HepG2 (cell line): Measurements from ENCODE around the gene FABP6. TPM values are rescaled to one million over a fixed set of nuclear protein-coding genes. Genes with fewer than 3 reads are reported as not detected.

Experiments used
- ATAC-seq: fragments of 200-7000 bp; cut with Tn5 transposase; 3 replicates; pipeline ENCODE4 v1.9.1; 2020; ENCODE audit warnings: mild to moderate bottlenecking, moderate library complexity
- BruUV-seq: library from RNA; stranded (reverse); fragments of 400-500 nt; replicated peaks from 2 replicates; lab custom pipeline; 2021; lab: Mats Ljungman, UMichigan
- CTCF ChIA-PET: fragments of 300-600 bp; formaldehyde crosslinking; extraction: SDS; loops from one replicate; lab custom pipeline; 2021; ENCODE audit warnings: low total read pairs, inconsistent platforms, low intra/inter-chr PET ratio; lab: Yijun Ruan, JAX
- POLR2A ChIA-PET: fragments of 350-600 bp; sonication (Branson Sonifier 250); formaldehyde crosslinking; loops from one replicate; lab custom pipeline; 2020; ENCODE audit warnings: antibody characterized with exemption, inconsistent platforms; lab: Yijun Ruan, JAX
- DNase-seq: peaks from one replicate; pipeline ENCODE4 v3.0.0-alpha.2; 2015; ENCODE audit warnings: low spot score
- FAIRE-seq: peaks from 3 replicates; lab custom pipeline; 2011; peaks lifted over from hg19 to GRCh38; lab: Jason Lieb, UNC
- H2AFZ ChIP-seq: one replicate; pipeline ENCODE4 v1.6.1; 2011; ENCODE audit warnings: low read length, inconsistent platforms
- H3K27ac ChIP-seq: fragments of 300-600 bp; 3 replicates; pipeline ENCODE4 v1.8.0; 2011; ENCODE audit warnings: mixed run types, mild to moderate bottlenecking, mixed read lengths, low read length, inconsistent platforms; ENCODE audit not compliant: insufficient read depth; ENCODE audit errors: extremely low read length
- H3K27me3 ChIP-seq, 2 experiments: fragments of 200-600 bp in 1 of 2; 2 replicates in 1 of 2; 3 replicates in 1 of 2; pipeline versions ENCODE4 v1.6.0 to v1.8.0; 2011; ENCODE audit warnings: low read length in 2 of 2, mild to moderate bottlenecking in 2 of 2, moderate library complexity in 2 of 2, inconsistent platforms in 1 of 2; ENCODE audit not compliant: insufficient read depth in 2 of 2, control insufficient read depth in 1 of 2
- H3K36me3 ChIP-seq, 2 experiments: fragments of 200-600 bp in 1 of 2; replicated peaks in 1 of 2; 2 replicates in 1 of 2; 3 replicates in 1 of 2; pipeline versions ENCODE4 v1.5.1 to v1.8.0; 2011; ENCODE audit warnings: low read length in 2 of 2, inconsistent platforms in 1 of 2; ENCODE audit not compliant: insufficient read depth in 2 of 2, control insufficient read depth in 1 of 2
- H3K4me1 ChIP-seq: 2 replicates; pipeline ENCODE4 v1.5.1; 2012; ENCODE audit warnings: low read length, inconsistent platforms; ENCODE audit not compliant: insufficient read depth
- H3K4me2 ChIP-seq: 2 replicates; pipeline ENCODE4 v1.6.0; 2011; ENCODE audit warnings: low read depth, low read length, inconsistent platforms
- H3K4me3 ChIP-seq, 3 experiments: fragments of 200-600 bp in 1 of 3; sonication (generic), shearing (Covaris generic) in 1 of 3; replicated peaks in 1 of 3; 2 replicates each; pipeline ENCODE4 v1.5.1; 2011 to 2016; ENCODE audit warnings: low read length in 3 of 3, inconsistent platforms in 2 of 3, low read depth in 2 of 3, mild to moderate bottlenecking in 2 of 3, control low read depth in 1 of 3, mixed read lengths in 1 of 3; ENCODE audit not compliant: insufficient read depth in 1 of 3
- H3K79me2 ChIP-seq: one replicate; pipeline ENCODE4 v1.6.1; 2011; ENCODE audit warnings: low read length, inconsistent platforms; ENCODE audit not compliant: insufficient read depth
- H3K9ac ChIP-seq: 2 replicates; pipeline ENCODE4 v1.6.0; 2011; ENCODE audit warnings: mild to moderate bottlenecking, low read depth, low read length, inconsistent platforms; ENCODE audit not compliant: insufficient read depth
- H3K9me3 ChIP-seq: 2 replicates; pipeline ENCODE4 v1.5.1; 2012; ENCODE audit warnings: mild to moderate bottlenecking, low read length
- H4K20me1 ChIP-seq: 2 replicates; pipeline ENCODE4 v1.6.0; 2011; ENCODE audit warnings: inconsistent platforms, mild to moderate bottlenecking, low read length, moderate library complexity; ENCODE audit not compliant: insufficient read depth
- AKAP8 ChIP-seq: sonication (generic); formaldehyde crosslinking; IDR thresholded peaks from 2 replicates; pipeline ENCODE4 v1.5.1; 2020; ENCODE audit warnings: mild to moderate bottlenecking, missing genetic modification reagents
- BHLHE40 ChIP-seq: IDR thresholded peaks from 2 replicates; pipeline ENCODE4 v1.6.1; 2011; ENCODE audit warnings: low read length, improper control_type of control experiment
- IKZF1 ChIP-seq: fragments of 450-650 bp; IDR thresholded peaks from 2 replicates; pipeline ENCODE4 v1.7.1; 2016
- LCORL ChIP-seq, 2 experiments: fragments of 450-650 bp in 1 of 2; sonication (generic) in 1 of 2; formaldehyde crosslinking in 1 of 2; IDR thresholded peaks; 2 replicates each; pipeline versions ENCODE4 v1.5.0 to v1.6.1; 2017 to 2020; ENCODE audit warnings: antibody characterized with exemption in 1 of 2, missing genetic modification reagents in 1 of 2
- RELA ChIP-seq: sonication (generic); formaldehyde crosslinking; IDR thresholded peaks from 2 replicates; pipeline ENCODE4 v1.4.0; 2020; ENCODE audit warnings: missing genetic modification reagents
- REXO4 ChIP-seq: sonication (generic); formaldehyde crosslinking; IDR thresholded peaks from 2 replicates; pipeline ENCODE4 v1.8.0; 2022; ENCODE audit warnings: missing genetic modification reagents, mild to moderate bottlenecking, borderline replicate concordance
- SMARCE1 ChIP-seq: fragments of 450-650 bp; IDR thresholded peaks from 2 replicates; pipeline ENCODE4 v1.6.1; 2017; ENCODE audit warnings: borderline replicate concordance
- SOX6 ChIP-seq, 2 experiments: fragments of 450-650 bp in 1 of 2; sonication (generic) in 1 of 2; formaldehyde crosslinking in 1 of 2; IDR thresholded peaks; 2 replicates each; pipeline versions ENCODE4 v1.4.0 to v1.6.1; 2017 to 2020; ENCODE audit warnings: antibody characterized with exemption in 1 of 2, mild to moderate bottlenecking in 1 of 2, missing genetic modification reagents in 1 of 2
- ZKSCAN1 ChIP-seq: fragments of 150-350 bp; IDR thresholded peaks from 2 replicates; pipeline ENCODE4 v1.6.1; 2014; ENCODE audit warnings: low read length
- ZNF484 ChIP-seq: sonication (generic); formaldehyde crosslinking; IDR thresholded peaks from 2 replicates; pipeline ENCODE4 v1.5.1; 2020; ENCODE audit warnings: mild to moderate bottlenecking, low read depth, missing genetic modification reagents, borderline replicate concordance
- ZNF572 ChIP-seq: sonication (generic); formaldehyde crosslinking; IDR thresholded peaks from 2 replicates; pipeline ENCODE4 v1.5.1; 2020; ENCODE audit warnings: mild to moderate bottlenecking, missing genetic modification reagents
- WGBS: methylation state at CpG from one replicate; pipeline ENCODE4 v1.1.6; 2017; ENCODE audit warnings: low lambda C conversion rate; 5-methylcytosine and 5-hydroxymethylcytosine counted together
- in situ Hi-C: cut with HindIII; loops from 2 replicates; pipeline ENCODE4 v1.10.0; 2017; ENCODE audit warnings: low pct_unique_long_range_greater_than_20kb; ENCODE audit not compliant: extremely low pct_ligation_motif_present
- intact Hi-C: fragments of 100-400 bp; cut with micrococcal nuclease; formaldehyde crosslinking; loops from one replicate; pipeline ENCODE4 v1.10.0; 2022; ENCODE audit not compliant: unreplicated experiment
- polyA plus RNA-seq, 8 experiments: library from polyadenylated mRNA; depleted of rRNA in 3 of 8; stranded (reverse) in 7 of 8; unstranded in 1 of 8; fragments of >200 nt; fragmentation: Illumina TruSeq in 4 of 8; extraction: Trizol in 4 of 8; gene quantifications; 2 replicates each; pipeline versions ENCODE4 v1.2.1 to v1.2.3, GENCODE V29; 2011 to 2016; ENCODE audit warnings: low read depth in 4 of 8, missing spikeins in 1 of 8, mixed read lengths in 1 of 8; ENCODE audit not compliant: insufficient read depth in 1 of 8
- total RNA-seq, 5 experiments: library from RNA; depleted of rRNA; stranded (reverse); fragments of >200 nt; fragmentation: Illumina TruSeq; extraction: Trizol; gene quantifications; 2 replicates each; pipeline ENCODE4 v1.2.3, GENCODE V29; 2016; ENCODE audit warnings: low read depth in 1 of 5
- TF ChIP-seq, protein P1 (sequence below): sonication (generic); formaldehyde crosslinking; IDR thresholded peaks from 2 replicates; pipeline ENCODE4 v1.5.1; 2020; ENCODE audit warnings: missing genetic modification reagents, mild to moderate bottlenecking, borderline replicate concordance
- TF ChIP-seq, protein P2 (sequence below): IDR thresholded peaks from 2 replicates; pipeline ENCODE4 v1.6.1; 2016; ENCODE audit warnings: low read depth, missing genetic modification reagents, missing compliant biosample characterization
- TF ChIP-seq, protein P3 (sequence below): sonication (generic); formaldehyde crosslinking; IDR thresholded peaks from 2 replicates; pipeline ENCODE4 v1.9.0; 2022; ENCODE audit warnings: missing genetic modification reagents, mild to moderate bottlenecking, borderline replicate concordance

The FABP6 gene
- total and polyA plus RNA-seq, 2 of the 13 experiments (the other 11 are each of a cell fraction or from before 2014, with no cell fraction given) = 0.13 TPM; not detected in 1

DNA sequence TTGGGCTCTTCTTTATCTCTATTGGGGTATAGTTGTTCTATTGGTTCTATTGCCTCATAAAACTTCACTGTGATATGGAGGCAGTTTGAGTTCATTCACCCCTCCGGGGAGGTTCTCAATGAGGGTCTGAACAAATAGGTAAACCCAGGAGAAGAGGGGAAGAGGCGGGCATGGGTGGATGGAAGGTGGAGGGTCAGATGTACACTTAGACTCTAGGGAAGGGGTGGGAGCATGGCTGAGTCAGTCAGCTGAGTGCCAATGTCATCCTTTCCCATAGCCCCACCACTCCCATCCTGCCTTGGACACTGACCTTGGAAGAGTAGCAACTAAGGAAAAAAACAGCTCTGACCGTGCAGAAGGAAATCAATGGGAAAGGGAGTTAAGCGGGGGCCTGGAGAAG is 9.9 kb upstream of the FABP6 start (continued):
- TF ChIP-seq, protein P1, sequence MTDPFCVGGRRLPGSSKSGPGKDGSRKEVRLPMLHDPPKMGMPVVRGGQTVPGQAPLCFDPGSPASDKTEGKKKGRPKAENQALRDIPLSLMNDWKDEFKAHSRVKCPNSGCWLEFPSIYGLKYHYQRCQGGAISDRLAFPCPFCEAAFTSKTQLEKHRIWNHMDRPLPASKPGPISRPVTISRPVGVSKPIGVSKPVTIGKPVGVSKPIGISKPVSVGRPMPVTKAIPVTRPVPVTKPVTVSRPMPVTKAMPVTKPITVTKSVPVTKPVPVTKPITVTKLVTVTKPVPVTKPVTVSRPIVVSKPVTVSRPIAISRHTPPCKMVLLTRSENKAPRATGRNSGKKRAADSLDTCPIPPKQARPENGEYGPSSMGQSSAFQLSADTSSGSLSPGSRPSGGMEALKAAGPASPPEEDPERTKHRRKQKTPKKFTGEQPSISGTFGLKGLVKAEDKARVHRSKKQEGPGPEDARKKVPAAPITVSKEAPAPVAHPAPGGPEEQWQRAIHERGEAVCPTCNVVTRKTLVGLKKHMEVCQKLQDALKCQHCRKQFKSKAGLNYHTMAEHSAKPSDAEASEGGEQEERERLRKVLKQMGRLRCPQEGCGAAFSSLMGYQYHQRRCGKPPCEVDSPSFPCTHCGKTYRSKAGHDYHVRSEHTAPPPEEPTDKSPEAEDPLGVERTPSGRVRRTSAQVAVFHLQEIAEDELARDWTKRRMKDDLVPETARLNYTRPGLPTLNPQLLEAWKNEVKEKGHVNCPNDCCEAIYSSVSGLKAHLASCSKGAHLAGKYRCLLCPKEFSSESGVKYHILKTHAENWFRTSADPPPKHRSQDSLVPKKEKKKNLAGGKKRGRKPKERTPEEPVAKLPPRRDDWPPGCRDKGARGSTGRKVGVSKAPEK (CRISPR knock-in tag) = no peak
- no peak for TF ChIP-seq SMARCE1
- no peak for TF ChIP-seq BHLHE40
- TF ChIP-seq, all 625 proteins: peak for 0

DNA sequence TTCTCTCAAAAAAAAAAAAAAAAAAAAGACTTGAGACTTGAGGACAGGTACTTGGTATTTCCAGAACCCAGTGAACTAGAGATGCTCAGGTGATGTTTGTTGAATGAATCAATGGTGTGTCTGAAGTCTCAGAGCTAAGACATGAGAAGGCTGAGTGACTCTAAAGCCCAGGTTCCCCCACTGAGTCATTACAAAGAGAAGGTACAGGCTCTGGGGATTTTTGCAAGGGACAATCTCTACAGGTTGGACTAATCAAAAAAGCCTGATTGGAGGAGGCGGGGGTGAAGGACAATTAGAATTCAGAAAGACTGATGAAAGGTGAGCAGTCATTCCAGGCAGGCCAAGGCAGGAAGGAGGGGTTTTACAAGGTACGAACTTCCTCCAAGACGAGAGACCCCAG is 8.2 kb upstream of the FABP6 start:
- no peak for ATAC-seq
- DNase-seq = no peak
- Histone ChIP-seq H3K27ac (no peak overlapping the region), H4K20me1 (no peaks in the 10 kb centered on the region), H3K4me1 (no peaks in the 10 kb centered on the region), H3K9ac (no peak overlapping the region), H3K79me2 (no peaks in the 10 kb centered on the region), H3K9me3 (no peaks in the 10 kb centered on the region), H3K4me3 (no peak overlapping the region), H3K36me3 (no peaks in the 10 kb centered on the region), H3K27me3 (no peaks in the 10 kb centered on the region), H3K4me2 (no peak overlapping the region), H2AFZ (no peak overlapping the region)
- ChIA-PET POLR2A (no interaction called here), CTCF (no interaction called here)
- in situ Hi-C loops (no loop called here), intact Hi-C loops (no loop called here)
- no peak for FAIRE-seq
- 27% methylated on average over 3 of the region's 3 CpGs for WGBS
- BruUV-seq = no TSS peak
- TF ChIP-seq ZKSCAN1 = no peak
- TF ChIP-seq IKZF1 = no peak
- TF ChIP-seq, protein P2, sequence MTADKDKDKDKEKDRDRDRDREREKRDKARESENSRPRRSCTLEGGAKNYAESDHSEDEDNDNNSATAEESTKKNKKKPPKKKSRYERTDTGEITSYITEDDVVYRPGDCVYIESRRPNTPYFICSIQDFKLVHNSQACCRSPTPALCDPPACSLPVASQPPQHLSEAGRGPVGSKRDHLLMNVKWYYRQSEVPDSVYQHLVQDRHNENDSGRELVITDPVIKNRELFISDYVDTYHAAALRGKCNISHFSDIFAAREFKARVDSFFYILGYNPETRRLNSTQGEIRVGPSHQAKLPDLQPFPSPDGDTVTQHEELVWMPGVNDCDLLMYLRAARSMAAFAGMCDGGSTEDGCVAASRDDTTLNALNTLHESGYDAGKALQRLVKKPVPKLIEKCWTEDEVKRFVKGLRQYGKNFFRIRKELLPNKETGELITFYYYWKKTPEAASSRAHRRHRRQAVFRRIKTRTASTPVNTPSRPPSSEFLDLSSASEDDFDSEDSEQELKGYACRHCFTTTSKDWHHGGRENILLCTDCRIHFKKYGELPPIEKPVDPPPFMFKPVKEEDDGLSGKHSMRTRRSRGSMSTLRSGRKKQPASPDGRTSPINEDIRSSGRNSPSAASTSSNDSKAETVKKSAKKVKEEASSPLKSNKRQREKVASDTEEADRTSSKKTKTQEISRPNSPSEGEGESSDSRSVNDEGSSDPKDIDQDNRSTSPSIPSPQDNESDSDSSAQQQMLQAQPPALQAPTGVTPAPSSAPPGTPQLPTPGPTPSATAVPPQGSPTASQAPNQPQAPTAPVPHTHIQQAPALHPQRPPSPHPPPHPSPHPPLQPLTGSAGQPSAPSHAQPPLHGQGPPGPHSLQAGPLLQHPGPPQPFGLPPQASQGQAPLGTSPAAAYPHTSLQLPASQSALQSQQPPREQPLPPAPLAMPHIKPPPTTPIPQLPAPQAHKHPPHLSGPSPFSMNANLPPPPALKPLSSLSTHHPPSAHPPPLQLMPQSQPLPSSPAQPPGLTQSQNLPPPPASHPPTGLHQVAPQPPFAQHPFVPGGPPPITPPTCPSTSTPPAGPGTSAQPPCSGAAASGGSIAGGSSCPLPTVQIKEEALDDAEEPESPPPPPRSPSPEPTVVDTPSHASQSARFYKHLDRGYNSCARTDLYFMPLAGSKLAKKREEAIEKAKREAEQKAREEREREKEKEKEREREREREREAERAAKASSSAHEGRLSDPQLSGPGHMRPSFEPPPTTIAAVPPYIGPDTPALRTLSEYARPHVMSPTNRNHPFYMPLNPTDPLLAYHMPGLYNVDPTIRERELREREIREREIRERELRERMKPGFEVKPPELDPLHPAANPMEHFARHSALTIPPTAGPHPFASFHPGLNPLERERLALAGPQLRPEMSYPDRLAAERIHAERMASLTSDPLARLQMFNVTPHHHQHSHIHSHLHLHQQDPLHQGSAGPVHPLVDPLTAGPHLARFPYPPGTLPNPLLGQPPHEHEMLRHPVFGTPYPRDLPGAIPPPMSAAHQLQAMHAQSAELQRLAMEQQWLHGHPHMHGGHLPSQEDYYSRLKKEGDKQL (CRISPR knock-in tag) = no peak
- TF ChIP-seq SOX6 (IDR thresholded peaks at IDR 0.05) = no peak
- TF ChIP-seq SOX6 (CRISPR knock-in tag; IDR thresholded peaks at IDR 0.05) = no peak
- no peak for TF ChIP-seq ZNF572 (CRISPR knock-in tag)
- no peak for TF ChIP-seq ZNF484
- no peak for TF ChIP-seq REXO4 (CRISPR knock-in tag)
- TF ChIP-seq LCORL (IDR thresholded peaks at IDR 0.05) = no peak
- TF ChIP-seq LCORL (CRISPR knock-in tag; IDR thresholded peaks at IDR 0.05) = no peak
- TF ChIP-seq RELA (CRISPR knock-in tag) = no peak
- TF ChIP-seq, protein P3, sequence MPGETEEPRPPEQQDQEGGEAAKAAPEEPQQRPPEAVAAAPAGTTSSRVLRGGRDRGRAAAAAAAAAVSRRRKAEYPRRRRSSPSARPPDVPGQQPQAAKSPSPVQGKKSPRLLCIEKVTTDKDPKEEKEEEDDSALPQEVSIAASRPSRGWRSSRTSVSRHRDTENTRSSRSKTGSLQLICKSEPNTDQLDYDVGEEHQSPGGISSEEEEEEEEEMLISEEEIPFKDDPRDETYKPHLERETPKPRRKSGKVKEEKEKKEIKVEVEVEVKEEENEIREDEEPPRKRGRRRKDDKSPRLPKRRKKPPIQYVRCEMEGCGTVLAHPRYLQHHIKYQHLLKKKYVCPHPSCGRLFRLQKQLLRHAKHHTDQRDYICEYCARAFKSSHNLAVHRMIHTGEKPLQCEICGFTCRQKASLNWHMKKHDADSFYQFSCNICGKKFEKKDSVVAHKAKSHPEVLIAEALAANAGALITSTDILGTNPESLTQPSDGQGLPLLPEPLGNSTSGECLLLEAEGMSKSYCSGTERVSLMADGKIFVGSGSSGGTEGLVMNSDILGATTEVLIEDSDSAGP = no peak
- no peak for TF ChIP-seq AKAP8 (CRISPR knock-in tag)
